HG03439 (cell line): ENCODE measurements around the gene GRIP2.

Experiments
- ATAC-seq: cut with Tn5 transposase; IDR thresholded peaks from one replicate; pipeline ENCODE4 v1.9.1; 2021; ENCODE audit warnings: mild to moderate bottlenecking, moderate library complexity; ENCODE audit not compliant: unreplicated experiment

GRIP2 gene

DNA sequence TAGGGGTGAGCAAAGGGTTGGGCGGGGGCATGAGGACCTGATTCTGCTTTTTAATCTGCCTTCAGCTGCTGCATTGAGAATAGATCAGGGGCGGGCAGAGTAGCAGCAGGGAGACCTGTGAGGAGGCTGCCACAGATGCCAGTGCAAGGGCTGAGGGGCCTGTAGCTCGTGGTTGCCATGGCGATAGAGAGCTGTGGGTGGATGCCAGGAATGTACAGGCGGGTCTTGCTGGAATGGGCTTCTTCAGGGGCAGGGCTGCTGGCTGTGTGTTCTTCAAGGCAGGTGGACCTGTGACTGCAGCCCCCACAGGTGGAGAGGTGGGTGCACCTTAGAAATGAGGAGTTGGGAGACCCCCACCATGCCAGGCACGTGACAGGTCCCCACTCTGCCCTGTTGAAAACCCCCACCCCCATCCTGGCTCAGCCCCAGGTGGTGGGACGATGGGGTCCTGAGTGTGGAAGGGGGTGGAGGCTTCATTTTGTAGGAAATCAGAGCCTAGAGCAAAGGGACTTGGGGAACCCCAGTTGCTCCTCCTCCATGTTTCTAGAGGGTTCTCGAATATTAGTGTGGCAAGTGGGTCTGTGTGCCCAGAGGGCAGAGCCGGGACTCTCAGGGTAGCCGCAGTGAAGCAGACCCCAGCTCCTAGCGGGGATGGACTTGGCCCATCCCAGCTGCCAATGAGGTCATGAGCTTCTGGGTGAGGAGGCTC is 99.5 kb downstream of the GRIP2 start:
- no peak for ATAC-seq

DNA sequence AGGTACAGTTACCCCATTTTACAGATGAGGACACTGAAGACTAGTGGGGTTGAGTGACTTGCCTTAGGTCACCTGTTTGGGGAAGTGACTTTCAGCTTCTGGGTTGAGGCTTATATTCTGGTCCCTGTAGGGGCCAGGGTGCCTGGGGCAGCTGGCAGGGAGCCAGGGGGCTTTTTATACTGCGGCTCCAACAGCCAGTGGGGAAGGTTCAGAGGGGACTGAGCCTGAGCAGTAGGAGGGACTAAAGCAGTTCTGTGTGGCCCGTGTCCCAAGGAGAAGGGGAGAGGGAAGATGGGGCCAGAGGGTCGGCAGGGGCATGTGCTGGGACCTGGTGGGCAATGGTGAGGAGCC is 100.0 kb downstream of the GRIP2 start:
- no peak for ATAC-seq

DNA sequence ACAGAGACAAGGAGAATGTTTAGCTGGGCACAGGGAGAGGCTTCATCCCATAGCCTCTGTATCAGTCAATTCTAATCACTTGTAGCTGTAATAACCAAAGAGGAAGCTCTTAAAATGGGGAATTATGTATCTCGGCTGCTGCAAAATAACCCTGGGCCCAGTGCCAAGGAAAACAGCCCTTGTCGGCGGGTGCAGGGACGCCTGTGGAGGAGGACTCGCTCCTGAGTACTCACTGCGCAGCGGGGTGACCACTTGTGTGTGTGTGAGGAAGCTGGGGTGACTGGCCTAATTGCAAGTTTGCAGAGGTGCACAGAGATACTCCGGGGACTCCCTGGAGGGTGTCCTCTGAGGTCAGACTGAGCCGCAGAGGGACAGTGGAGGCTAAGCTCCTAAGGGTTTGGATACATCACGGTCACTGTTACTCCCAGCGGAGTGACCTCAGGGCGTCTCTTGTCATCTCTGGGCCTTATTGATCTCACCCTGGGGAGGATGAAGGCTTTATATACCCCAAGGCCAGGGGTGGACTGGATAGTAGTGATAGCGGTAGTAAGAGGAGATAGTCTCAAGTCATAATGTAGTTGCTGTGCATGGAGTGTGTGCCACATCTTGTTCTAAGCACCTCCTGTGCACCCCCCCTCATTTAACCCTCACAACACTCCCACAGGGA is 100.5 kb downstream of the GRIP2 start:
- ATAC-seq, result no peak
